GM18502 (cell line): ENCODE results near the gene PTPN14.

Experiments used
- ATAC-seq: cut with Tn5 transposase; IDR thresholded peaks from one replicate; pipeline ENCODE4 v1.9.1; 2021; ENCODE audit warnings: mild to moderate bottlenecking; ENCODE audit not compliant: unreplicated experiment, poor library complexity

Gene PTPN14

DNA sequence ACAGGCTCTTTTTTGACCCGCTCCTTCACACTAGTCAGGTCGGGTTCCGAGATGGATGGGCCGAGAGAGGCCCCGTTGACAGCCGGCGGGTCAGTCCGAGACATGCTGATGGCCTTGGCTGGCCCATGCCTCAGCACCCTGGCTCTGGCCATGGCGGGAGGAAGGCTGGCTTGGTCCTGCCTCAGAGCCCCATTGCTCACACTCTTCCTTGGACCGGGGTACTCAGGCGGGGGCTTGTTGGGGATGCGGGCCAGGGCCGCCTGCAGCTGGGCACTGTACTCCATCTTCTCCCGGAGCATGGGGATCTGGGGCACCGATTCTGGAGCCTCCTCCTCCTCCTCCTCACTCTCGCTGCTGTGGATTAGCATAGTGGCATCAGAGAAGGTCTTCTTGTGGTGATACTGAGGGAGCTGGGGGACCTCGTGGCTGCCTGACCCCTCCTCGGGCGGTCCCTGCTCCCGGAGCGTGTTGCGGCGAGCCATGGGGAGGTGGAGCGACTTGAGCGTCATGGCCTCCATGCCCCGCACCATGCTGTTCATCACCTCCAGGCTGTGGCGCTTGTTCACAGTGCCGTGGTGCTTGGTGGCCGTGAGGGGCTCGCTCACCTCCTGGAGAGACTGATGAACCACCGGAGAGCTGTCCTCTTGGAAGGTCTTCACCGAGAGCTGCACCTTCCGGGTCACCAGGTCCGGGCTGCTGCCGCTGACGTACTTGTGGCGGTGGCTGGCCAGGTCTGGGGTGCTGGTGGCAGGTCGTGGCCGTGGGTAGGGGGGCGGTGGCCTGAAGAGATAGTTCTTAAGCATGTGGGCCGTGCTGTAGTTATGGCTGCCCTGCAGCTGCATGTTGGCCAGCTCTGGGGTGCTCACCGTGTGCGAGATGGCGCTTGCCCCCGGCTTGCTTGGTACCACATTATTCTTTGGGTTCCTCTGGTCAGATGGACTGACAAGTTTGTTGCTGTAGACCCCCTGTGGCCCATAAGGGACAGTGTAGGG, 167.7 kb downstream of the PTPN14 start:
- ATAC-seq, result no peak

DNA sequence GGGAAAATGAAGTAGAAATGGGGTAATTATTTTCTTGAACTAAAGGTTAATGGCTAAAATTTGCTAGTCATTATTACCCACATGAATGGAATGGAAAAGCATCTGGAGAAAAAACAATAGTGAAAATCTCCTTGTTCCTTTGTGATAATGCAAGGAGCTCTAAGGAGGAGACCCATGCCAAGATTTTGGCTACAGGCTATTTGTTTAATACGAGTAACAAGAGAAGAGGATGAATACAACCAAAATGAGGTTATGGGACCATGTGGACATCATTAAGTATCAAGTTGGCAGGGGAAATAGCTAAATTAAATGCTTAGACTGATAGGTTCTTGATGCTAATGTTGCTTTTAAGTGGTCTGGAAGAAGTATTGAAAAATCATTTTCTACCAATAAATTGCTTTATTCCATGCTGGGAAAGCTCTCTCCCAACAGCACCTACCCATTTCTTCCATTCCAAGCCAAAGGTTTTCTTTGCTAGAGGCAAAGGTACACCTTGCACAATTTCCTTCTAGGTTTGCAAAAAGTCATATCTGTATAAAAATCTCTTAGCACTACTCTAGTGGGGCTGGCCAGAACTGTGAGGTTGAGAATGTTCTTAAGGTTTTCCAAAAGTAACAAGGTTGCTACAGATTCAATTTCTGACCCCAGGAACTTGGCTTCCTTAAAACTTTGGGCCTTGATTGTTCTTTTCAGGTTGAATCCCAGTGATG, 170.3 kb downstream of the PTPN14 start:
- no peak for ATAC-seq

DNA sequence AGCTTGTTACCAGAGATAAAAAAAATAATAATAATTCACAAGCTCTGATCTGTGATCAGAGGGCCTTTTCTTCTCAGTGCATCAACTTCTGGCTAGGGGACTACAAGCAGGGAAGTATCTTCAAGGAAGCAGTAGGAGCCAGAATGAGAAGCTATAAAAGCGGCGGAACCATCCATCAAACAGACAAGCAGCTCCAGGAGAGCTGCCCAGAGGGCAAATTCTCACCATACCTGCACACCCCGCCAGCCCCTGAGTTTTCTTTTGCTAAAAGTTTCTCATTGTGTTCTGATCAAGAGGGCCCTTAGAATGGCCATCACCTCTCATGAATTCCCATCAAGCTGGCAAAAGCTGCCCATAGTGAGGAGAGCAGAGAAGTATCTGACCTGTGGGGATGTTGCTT, 171.0 kb downstream of the PTPN14 start:
- ATAC-seq, result no peak

DNA sequence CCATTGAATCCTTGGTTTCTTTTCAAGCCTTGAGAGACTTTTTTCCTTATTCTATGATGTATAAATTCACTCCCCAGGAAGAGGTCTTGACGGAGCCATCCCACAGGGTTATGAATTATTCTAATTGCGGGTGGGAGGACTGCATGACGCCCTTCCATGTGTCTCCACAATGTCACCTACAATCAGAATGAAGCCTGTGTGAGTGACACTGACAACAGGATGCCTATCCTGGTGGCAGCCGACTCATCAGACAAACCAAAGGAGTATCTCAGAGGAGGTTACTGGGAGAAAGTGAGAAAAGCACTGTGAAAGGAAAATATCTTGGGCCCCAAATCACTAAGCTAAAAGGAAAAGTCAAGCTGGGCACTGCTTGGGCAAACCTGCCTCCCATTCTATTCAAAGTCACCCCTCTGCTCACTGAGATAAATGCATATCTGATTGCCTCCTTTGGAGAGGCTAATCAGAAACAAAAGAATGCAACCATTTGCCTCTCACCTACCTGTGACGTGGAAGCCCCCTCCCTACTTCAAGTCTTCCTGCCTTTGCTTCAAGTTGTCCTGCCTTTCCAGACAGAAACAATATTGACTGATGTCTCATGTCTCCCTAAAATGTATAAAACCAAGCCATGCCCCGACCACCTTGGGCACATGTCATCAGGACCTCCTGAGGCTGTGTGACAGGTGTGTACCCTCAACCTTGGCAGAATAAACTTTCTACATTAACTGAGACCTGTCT, 172.0 kb downstream of the PTPN14 start:
- ATAC-seq, result no peak

DNA sequence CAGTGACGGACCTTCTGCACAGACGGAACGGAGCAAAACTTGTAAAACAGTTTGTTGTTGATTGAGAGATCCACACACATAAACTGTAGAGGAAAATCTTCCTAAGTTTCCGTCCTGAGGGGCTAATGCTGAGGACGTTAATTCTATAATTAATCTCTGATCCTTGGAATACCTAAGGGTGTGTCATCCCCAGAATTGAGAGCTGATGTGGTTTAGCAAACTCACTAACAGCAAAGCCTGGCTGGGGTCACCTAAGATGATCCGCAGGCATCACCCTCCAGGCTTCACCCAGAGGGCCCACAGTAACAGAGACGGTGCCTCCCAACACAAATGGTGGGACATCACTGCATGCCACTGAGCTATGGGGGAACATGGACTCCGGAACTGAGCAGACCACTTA, 172.9 kb downstream of the PTPN14 start:
- ATAC-seq, result no peak

DNA sequence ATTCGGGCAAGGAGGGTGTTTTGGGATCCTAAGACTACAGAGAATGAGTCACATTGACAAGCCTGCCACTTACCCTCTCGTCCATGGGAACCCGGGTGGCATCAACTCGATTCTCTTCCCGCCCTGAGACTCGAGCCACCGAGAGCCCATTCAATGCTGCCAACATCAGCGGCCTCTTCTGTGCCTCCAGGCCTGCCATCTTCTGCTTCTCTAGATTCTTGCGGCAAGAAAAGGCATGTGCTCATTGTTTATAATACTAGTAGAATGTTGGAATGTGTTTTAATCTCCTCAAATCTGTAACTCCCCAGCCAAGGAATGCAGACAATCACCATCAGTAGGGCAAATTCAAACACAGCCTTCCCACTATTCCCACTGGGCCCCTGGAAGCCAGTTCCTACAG, 173.5 kb downstream of the PTPN14 start:
- no peak for ATAC-seq

DNA sequence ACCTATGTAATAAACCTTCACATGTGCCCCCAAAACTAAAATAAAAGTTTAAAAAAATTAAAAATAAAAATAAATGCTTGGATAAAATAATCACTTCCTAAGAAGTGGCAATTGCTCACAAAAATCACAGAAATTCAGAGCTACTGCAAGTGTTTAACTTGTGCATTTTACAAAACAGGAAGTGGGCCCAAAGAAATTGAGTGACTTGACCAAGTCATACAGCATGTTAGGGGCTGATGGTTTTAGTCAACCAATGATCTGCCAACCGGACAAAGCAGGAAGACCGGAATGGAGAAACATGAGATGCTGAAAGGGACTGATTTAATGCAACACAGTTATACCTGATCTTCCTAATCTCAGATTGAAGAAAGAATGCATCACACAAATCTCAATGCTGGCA, 173.9 kb downstream of the PTPN14 start:
- ATAC-seq, result no peak

DNA sequence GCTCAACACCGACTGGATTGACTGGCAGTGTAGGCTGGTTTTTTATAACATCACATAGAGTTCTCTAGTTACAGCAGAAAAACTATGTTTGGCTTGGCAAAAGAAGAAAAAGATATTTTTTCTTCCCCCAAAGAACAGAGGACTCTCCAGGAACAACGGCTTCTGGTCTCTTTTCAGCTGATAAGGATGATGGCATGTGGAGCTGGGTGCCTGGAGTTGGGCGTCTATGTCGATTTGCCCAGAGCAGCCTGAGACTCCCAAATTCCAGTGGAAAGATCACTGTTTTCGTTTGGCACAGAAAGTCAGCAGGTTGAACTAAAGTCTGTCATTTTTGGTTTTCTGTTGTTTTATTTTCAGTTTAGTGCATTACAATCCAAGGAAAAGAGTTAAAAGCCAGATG, 179.3 kb downstream of the PTPN14 start:
- ATAC-seq, result no peak

DNA sequence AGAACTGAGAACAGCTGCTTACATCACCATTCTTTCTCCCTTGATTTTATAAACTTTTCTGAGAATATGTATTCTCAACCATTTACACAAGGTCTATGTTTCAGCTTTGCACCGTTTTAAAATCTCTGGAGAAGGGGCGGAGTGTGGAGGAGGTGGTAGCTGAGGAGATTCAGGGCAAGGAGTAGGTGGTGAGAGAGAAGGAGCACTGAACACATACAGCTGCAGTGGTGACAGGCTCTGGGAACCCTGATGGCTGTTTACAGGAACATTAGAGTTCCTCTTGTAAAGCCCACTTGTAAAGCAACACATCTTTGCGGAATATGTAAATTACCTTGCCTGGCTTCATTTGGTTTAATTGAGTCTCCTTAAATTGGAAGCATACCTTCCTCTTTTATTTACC, 180.8 kb downstream of the PTPN14 start:
- ATAC-seq, result no peak

DNA sequence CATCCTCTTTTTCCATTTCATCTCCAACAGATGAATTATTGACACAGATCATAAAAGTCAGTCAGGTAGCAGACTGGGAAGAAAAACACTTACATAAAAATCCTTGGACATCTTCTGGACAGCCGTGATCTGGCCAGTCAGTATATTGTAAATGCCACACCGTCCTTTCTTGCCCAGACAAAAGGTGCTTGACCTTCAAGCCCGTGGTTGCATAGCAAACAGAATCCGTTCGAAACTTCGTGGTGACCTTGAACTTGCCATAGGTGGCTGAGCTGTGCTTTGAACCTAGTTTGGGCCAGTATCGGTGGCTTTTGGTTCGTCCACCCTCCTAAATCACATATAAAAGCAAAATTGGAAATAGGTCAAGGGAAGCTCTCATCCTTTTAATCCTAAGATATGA, 182.0 kb downstream of the PTPN14 start:
- no peak for ATAC-seq

DNA sequence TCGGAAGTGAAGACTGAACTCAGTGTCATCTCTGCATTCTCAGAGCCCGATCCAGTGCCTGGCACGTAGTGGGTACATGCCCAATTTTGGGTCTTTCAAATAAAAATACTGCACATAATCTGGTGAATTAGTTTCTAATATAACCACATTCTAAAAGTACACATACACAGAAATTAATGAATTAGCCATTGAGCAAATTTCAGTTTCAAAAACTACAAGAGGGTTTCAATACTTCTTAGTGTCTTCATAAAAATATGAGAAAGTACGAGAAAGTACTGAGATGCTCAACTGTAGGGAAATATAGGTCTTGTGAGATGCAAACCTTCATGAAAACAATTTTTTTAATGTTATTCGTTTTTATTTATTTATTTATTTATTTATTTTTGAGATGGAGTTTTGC, 183.6 kb downstream of the PTPN14 start:
- ATAC-seq, result no peak

DNA sequence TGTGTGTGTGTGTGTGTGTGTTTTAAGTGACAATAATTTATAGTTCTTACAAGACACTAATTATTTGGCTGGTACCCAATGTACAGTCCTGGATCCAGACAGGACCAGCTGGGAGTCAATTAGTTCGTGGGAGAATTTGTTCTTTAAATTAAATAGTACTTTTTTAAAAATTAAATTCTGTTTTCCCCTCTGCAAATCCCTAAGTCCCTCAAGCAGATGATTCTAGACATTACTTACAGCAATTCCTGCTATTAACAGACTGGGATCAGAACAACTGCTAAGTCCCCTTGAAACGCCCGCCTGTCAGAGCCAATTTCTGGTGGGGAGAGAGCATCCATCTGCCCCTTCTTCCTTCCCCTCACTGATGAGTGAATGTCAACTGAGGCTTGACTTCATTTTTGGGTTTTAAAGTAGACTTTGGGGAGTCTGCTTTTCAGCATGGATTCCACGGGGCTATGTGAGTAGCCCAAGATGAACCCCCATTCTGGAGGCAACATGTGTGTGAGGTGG, 186.6 kb downstream of the PTPN14 start:
- no peak for ATAC-seq

DNA sequence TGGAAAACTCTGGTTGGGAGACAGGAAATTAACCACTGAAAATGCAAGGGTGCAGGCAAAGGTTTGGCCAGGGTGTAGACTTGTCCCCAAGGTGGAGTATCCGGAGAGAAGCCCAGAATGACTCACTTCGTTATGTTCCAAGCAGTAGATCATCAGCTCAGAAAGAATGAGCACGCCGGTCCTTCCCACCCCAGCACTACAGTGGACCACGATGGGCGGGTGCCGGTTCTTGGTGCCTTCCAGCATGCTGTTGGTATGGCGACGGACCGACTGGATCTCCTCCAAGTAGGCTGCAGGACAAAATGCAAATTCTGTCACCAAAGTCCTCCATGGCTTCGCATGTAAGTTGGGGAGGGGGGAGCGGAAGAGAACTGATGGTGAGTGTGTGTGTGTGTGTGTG, 187.0 kb downstream of the PTPN14 start:
- no peak for ATAC-seq

DNA sequence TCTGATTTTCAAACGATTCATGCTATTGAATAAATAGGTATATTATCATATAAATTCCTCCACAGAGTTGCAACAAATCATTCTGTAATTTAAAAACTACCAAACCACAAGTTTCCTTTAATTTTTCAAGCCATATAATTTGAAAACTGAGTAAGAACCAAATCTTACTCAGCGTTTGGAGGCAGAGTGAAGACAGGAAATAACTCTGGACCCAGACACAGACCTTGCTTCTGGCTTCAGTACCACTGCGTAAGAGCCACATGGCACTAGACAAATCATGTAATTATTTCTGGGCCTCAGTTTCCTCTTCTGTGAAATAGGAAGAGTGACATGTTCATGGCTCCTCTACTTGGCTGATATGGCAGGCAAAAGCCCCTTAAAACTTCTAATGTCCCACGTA, 188.0 kb downstream of the PTPN14 start:
- no peak for ATAC-seq

DNA sequence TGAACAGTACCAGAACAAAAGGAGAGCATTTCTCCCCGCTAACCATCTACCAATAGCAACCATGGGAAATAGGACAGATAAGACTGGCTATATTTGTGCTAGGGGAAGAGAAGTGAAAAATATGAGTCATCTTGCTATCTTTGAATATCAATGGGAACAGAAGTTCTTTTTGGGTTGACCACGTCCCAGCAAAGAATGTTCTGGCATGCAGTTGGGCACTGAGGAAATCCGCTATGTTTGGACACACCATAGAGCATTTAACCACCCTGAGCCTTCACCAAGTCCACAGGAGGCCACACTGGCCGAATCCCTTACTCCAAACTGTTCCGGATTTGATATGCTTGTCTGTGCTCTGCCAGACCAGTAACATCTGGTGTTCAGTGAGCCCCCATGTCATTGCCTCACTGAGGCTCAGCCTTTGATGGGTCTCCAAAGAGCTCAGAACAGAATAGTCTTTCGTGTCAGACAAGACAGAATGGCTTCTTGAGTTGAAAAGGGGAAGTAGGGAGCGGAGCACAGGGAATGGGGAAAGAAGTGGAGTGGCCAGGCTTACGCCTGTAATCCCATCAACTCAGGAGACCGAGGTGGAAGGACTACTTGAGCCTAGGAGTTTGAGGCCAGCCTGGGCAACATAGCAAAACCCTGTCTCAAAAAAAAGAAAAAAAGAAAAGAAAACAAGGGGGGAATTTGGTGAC, 189.1 kb downstream of the PTPN14 start:
- no peak for ATAC-seq

DNA sequence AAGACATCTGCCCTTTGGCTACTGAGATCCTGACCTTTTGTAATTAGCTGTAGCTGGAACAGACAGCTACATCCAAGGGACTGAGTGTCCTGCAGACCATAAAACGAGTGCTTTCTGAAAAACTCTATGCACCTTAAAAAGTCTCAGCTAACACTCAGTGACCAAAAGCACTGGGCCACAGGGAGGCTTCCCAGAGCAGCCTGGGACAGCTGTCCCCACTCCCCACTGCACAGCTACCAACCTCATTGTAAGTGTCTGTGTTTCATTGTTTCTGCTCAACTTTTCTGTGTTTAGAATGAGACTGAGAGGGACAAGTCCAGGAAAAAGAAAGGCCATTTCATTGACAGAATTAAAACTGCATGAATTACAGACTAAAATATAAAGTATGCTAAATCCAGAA, 189.8 kb downstream of the PTPN14 start:
- no peak for ATAC-seq

DNA sequence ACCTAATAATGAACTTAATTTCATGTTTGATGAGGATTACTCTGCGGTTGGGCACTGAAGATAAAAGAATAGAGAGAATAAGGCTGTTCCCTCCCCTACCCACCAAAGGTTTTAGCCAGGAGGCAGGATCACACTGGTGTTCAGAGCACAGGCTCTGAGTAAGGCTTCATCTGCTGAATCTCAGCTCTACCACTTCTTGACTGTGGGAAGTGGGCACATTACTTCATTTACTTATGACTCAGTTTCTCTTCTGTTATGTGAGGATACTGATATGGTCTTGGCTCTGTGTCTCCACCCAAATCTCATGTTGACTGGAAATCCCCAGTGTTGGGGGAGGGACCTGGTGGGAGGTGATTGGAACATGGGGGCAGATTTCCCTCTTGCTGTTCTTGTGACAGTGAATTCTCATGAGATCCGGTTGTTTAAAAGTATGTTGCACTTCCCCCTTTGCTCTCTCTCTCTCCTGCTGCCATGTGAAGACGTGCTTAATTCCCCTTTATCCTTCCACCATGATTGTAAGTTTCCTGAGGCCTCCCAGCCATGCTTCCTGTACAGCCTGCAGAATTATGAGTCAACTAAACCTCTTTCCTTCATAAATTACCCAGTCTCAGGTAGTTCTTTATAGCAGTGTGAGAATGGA, 190.8 kb downstream of the PTPN14 start:
- ATAC-seq, result no peak

DNA sequence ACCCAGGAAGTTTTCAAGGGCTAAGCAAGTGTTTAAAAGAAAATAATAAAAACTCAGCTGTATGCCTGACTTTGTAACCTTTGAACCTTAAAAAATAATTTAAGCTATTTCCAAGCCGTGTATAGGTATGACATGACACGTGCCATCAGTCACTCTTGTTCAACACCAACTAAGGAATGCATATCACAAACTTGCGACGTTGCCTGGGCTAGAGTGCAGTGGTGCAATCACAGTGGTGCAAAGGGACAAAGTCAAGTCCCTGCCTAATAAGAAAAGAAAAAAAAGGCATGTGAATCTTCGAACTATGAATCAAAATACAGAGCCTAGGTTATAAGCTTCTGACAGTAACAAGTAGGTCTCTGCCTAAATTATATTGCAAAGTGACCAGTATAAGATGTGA, 191.3 kb downstream of the PTPN14 start:
- no peak for ATAC-seq

DNA sequence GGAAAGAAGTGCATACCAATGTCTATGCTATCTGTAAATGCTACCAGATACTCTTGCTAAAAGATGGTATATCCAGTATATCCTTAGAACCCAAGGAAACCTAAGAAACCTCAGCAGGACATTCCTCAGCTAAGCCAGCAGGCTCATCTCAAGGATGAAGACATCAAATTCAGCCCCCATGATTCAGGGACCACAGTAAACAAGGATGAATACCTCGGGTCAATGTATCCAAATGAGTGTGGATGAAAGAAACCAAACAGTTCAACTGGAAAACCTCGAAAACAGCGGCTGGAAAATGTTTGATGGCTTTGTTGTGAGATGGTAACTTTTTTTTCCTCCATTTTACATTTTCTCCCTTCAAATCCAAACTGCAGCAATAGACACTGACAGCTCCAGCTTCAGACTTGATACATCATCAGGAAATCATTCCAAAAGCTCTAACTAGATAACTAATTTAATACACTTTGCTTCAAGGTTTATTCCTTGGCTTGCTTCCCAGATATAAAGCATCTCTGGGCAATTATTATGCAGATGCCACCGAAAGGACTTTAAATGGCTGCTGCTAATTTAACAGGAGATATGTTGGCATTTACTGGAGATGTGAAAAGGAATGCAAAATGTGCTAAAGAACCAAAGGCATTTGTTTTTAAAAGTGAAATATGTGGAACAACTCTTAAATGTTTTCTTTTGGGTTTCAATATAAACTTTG, 196.8 kb downstream of the PTPN14 start:
- no peak for ATAC-seq
